ENCODE measurements around the gene SHISA9. TPM values are rescaled to one million over a fixed set of nuclear protein-coding genes. Genes with fewer than 3 reads are reported as not detected.

The SHISA9 gene
- total RNA-seq, 4 donors from 2014 or later = 3.6 to 10.8 (median 4.6) TPM

DNA sequence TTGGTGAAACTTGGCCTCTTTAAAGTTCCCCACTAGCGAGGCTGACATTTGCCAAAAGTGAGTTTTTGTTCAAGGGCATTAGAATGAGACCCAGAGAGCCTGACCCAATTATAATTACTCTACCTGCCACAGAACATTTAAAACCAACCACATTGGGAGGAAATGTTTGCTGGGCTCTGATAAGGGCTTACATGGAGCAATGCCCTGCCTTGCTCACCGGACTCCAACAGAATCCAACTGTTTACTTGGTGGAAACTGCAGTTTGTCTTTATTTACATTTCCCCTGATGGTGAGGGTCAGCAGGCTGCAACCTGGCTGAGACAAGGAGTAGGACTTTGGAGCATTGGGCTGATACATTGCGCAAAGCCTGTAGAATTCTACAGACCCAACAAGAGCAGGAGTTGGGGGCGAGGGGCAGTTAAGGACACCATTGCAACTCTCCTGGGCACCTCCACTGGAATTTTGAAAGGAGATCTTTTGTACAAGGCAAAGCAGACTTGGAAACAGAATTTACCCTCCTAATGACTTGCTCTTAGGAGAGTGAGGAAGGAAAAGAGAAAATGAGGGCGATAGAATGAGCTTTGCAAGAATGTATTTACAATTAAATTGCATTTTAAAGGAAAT is 368.6 kb downstream of the SHISA9 start:
- TF ChIP-seq POLR2AphosphoS5 (IDR thresholded peaks at IDR 0.05) = no peak
- TF ChIP-seq, protein P1, sequence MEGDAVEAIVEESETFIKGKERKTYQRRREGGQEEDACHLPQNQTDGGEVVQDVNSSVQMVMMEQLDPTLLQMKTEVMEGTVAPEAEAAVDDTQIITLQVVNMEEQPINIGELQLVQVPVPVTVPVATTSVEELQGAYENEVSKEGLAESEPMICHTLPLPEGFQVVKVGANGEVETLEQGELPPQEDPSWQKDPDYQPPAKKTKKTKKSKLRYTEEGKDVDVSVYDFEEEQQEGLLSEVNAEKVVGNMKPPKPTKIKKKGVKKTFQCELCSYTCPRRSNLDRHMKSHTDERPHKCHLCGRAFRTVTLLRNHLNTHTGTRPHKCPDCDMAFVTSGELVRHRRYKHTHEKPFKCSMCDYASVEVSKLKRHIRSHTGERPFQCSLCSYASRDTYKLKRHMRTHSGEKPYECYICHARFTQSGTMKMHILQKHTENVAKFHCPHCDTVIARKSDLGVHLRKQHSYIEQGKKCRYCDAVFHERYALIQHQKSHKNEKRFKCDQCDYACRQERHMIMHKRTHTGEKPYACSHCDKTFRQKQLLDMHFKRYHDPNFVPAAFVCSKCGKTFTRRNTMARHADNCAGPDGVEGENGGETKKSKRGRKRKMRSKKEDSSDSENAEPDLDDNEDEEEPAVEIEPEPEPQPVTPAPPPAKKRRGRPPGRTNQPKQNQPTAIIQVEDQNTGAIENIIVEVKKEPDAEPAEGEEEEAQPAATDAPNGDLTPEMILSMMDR (IDR thresholded peaks at IDR 0.05) = no peak
- TF ChIP-seq POLR2A (IDR thresholded peaks at IDR 0.05; ENCODE audit: low read depth) = no peak
- TF ChIP-seq EP300 (IDR thresholded peaks at IDR 0.05) = no peak
- intact Hi-C loops (cut with DNase I) = no loop called here
- 67% methylated on average over 5 of the region's 5 CpGs for WGBS

DNA sequence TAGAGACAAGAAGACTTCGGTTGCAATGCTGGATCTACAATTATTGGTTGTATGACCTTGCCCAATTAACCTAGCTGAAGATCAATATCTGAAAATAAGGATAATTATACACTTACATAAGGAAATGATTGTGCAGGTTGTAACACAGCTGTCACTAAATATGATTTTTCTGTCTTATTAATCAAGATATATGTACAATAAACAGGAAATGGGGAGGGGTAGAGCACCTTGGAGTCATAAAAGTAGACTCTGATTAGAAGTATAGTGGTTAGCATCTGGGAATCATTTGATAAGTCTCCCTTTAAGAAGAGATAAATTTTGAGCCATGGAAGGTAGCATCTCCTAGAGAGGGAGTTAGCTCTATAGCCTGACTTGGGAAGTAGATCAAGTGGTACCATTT is 369.2 kb downstream of the SHISA9 start:
- Histone ChIP-seq H3K4me1 (no peaks in the 10 kb centered on the region), H3K27me3 (peaks cover 0 to 5% (median 0%) of the 10 kb centered on the region in 4 donors), H3K36me3 (no peaks in the 10 kb centered on the region), H3K4me3 (no peak overlapping the region), H3K27ac (replicated peaks in 1 of 4) (no peak overlapping the region), H3K9me3 (no peaks in the 10 kb centered on the region)
- no peak for DNase-seq (ENCODE audit: extremely low spot score)
- intact Hi-C loops (cut with DNase I) = no loop called here
- TF ChIP-seq POLR2A (IDR thresholded peaks at IDR 0.05; ENCODE audit: low read depth) (no peak), EP300 (IDR thresholded peaks at IDR 0.05) (no peak), POLR2AphosphoS5 (IDR thresholded peaks at IDR 0.05) (no peak)
- TF ChIP-seq, protein P1 (IDR thresholded peaks at IDR 0.05) = no peak
- WGBS = 88% methylated on average over 1 of the region's 1 CpG

More for the DNA sequence above, 368.6 kb downstream of the SHISA9 start:
- DNase-seq (ENCODE audit: extremely low spot score) = no peak
- no peak overlapping the region for H3K27ac ChIP-seq (replicated peaks in 1 of 4)
- no peaks in the 10 kb centered on the region for H3K9me3 ChIP-seq
- H3K4me1 ChIP-seq = no peaks in the 10 kb centered on the region
- peaks cover 0 to 5% (median 0%) of the 10 kb centered on the region in 4 donors for H3K27me3 ChIP-seq
- H3K36me3 ChIP-seq = no peaks in the 10 kb centered on the region
- H3K4me3 ChIP-seq = no peak overlapping the region

DNA sequence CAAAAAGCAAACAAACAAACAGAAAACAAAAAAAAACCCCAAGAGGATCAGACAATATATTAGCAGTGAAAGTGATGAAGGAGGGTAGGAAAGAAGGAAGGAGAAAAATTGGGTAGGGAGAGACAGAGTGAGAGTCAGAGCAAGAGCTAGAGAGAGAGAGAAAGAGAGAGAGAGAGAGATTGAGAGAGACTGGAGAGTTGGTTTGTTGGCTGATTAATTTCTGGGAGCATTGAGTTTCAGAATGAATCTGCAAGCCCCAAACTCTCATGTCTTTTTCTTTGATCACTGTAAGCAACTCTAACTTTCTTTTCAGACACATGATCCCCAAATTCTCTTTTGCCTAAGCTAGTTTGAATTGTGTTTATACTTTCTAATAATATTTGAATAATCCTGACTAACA is 388.1 kb downstream of the SHISA9 start:
- Histone ChIP-seq H3K27me3 (no peaks in the 10 kb centered on the region), H3K27ac (replicated peaks in 1 of 4) (no peak overlapping the region), H3K4me3 (no peak overlapping the region), H3K4me1 (no peaks in the 10 kb centered on the region), H3K9me3 (no peaks in the 10 kb centered on the region), H3K36me3 (no peaks in the 10 kb centered on the region)
- intact Hi-C loops (cut with DNase I) = no loop called here
- TF ChIP-seq POLR2A (IDR thresholded peaks at IDR 0.05; ENCODE audit: low read depth) (no peak), POLR2AphosphoS5 (IDR thresholded peaks at IDR 0.05) (no peak), EP300 (IDR thresholded peaks at IDR 0.05) (no peak)
- TF ChIP-seq, protein P1 (IDR thresholded peaks at IDR 0.05) = no peak
- no peak for DNase-seq (ENCODE audit: extremely low spot score)

Other genes with a start within 250 kb of the SHISA9 start
- gene CPPED1, start 97.7 kb upstream of the SHISA9 start, total RNA-seq = 10 to 100 TPM; 10.6 to 21.7 (median 16.7) TPM

Measured in esophagus muscularis mucosa (tissue), 4 donors.